HTR-8/SVneo (cell line): ENCODE measurements around the gene ANAPC2.

Experiments used
- DNase-seq: peaks from one replicate; pipeline ENCODE4 v3.0.0; 2011; ENCODE audit warnings: low spot score, mixed read lengths; ENCODE audit not compliant: insufficient read length
- FAIRE-seq: peaks from 2 replicates; lab custom pipeline; 2011; peaks lifted over from hg19 to GRCh38; lab: Jason Lieb, UNC

The ANAPC2 gene, protein sequence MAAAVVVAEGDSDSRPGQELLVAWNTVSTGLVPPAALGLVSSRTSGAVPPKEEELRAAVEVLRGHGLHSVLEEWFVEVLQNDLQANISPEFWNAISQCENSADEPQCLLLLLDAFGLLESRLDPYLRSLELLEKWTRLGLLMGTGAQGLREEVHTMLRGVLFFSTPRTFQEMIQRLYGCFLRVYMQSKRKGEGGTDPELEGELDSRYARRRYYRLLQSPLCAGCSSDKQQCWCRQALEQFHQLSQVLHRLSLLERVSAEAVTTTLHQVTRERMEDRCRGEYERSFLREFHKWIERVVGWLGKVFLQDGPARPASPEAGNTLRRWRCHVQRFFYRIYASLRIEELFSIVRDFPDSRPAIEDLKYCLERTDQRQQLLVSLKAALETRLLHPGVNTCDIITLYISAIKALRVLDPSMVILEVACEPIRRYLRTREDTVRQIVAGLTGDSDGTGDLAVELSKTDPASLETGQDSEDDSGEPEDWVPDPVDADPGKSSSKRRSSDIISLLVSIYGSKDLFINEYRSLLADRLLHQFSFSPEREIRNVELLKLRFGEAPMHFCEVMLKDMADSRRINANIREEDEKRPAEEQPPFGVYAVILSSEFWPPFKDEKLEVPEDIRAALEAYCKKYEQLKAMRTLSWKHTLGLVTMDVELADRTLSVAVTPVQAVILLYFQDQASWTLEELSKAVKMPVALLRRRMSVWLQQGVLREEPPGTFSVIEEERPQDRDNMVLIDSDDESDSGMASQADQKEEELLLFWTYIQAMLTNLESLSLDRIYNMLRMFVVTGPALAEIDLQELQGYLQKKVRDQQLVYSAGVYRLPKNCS

DNA sequence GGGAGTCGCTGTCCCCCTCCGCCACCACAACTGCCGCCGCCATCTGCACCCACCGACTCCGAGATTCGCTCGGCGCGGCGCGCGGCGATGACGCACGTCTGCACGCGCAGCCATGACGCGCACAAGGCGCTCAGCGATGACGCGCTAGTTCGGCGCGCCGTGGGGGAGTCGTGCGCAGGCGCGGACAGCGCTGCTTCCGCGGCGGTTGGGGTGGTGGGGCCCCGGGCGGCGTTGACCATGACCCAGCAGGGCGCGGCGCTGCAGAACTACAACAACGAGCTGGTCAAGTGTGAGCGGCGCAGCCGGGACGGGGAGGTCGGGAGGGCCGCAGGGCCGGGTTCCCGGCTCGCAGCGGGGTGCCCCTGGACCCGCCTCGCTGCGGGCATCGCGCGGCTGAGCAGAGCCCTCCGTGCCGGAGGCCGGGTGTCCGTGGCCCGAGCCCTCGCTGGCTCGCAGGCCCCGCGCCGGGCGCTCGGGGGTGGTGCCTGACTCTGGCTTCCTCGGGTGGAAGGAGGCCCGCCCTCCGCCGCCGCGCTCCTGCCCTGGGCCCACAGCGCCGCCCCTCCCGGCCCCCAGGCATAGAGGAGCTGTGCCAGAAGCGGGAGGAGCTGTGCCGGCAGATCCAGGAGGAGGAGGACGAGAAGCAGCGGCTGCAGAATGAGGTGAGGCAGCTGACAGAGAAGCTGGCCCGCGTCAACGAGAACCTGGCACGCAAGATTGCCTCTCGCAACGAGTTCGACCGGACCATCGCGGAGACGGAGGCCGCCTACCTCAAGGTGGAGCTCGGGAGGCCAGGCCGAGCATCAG lies at the start of gene ANAPC2, which contains the start of gene SSNA1:
Gene ANAPC2, minus strand, starts transcription at position 71 of the 807 bp plus-strand sequence. Its CDS starts 28 bp downstream, at position 43.
Gene SSNA1, plus strand, starts transcription at position 187 of the 807 bp plus-strand sequence. Its CDS starts 51 bp downstream, at position 238.
- FAIRE-seq, result peak; percentile 97
- DNase-seq, result peak; percentile 86

DNA sequence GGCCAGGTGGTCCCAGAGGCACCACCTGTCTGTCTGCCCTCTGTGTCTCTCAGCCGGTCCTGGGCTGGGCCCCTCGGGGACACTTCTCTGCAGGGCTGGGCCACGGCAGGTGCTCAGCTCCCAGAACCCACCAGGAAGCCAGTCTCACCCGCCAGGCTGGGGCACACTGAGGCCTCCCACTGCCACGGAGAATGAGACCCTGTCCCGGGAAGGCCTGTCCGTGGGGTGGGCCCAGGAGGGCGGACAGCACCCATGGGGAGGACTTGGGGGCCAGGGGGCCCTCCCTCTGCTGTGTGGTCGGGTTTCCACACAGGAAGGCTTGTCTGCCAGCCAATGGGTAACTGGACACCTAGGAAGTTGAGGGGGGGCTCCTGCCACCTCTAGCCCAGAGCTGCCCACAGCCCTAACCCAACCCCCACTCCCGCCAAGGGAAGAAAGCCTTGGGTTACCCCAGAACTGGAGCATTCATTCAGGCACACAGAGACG lies 48.6 kb upstream of the ANAPC2 start:
- FAIRE-seq (no peak), DNase-seq (no peak)

DNA sequence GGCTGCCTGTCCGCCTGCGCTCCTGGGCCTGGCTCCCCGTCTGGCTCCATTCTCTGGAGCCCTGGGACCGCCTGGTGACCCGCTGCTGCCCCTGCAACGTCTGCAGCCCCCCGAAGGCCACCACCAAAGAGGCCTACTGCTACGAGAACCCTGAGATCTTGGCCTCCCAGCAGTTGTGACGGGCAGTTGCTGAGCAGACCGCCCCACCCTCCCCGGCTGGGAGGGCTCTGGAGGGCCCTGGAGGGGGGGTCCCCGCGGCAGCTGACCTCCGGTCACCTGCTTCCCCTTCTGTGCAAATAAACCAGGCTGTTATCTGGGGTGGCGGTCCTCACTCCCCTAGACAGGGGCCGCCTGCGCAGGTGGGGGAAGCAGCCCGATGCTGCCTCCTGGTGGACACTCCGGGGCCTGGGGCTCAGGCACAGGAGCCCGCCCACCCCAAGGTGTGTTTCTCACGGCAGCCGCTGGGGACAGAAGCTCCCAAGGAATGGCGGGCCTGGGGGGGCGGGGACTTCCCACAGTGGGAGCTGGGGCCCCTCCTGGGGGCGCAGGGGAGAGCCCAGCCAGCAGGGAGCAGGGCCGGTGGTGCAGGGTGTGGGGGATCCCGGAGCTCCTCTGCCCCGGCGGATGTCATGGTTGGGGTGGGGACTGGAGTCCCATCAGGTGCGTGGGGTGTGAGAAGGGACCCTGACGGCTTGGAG lies 48.0 kb upstream of the ANAPC2 start:
- FAIRE-seq (no peak), DNase-seq (peak; percentile 79)

DNA sequence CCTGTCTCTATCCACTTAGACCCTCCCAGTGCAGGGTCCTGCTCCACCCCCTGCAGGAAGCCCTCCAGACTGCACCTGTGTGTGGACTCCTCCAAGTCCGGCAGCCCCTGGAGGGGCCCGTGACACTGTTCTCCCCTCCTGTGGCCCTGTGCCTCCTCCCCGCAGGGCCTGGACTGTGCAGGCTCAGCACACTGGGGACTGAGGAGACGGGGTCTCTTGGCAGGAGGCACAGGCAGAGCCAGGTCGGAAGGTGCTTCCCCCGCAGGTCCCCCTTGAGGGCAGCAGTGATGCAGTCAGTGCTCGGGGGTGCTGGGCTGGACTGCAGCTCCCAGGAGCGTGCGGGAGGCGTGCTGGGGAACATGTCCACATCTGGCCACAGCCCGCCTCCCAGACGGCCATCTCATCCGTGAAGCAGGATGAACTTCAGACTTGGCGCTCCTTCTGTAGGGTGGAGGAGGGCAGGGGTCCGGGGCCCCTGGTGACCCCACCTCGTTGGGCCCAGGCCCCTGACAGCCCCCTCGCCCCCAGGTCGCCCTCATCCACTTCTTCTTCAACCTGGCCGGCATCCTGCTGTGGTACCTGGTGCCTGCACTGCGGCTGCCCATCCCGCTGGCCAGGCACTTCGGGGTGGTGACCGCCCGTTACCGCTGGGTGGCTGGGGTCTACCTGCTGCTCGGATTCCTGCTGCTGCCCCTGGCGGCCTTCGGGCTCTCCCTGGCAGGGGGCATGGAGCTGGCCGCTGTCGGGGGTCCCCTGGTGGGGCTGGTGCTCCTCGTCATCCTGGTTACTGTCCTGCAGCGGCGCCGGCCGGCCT lies 47.3 kb upstream of the ANAPC2 start:
- FAIRE-seq (no peak), DNase-seq (no peak)

DNA sequence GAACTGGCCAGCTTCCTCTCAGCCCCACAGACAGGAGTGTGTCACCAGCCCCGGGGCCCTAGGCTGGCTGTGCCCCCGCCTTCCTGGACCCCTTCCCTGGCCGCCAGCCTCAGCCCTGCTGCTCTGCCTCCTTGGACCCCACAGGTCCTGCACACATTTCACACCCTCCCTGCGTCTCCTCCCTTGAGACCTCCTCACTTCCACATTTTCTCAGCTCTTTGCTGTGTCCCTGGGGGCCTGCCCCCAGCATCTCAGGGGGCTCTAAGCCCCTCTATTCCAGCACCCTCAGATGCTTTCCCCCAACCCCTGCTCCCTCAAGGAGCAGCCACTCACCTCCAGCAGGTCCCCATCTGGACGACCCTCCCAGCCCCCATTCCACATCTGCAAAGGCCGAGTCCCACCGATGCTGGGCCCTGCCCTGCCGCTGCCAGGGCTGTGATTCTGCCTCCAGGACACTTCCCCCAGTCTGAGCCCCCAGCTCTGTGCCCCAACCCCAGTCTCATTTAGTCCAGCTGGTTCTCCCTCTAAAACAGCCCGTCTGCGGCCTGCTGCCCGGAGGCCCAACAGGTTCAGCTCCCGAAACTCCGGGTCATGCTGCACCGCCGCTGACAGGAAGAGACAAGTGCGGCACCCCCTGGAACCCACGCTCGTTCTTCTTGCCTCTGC lies 46.5 kb upstream of the ANAPC2 start:
- no peak for DNase-seq
- FAIRE-seq, result no peak

DNA sequence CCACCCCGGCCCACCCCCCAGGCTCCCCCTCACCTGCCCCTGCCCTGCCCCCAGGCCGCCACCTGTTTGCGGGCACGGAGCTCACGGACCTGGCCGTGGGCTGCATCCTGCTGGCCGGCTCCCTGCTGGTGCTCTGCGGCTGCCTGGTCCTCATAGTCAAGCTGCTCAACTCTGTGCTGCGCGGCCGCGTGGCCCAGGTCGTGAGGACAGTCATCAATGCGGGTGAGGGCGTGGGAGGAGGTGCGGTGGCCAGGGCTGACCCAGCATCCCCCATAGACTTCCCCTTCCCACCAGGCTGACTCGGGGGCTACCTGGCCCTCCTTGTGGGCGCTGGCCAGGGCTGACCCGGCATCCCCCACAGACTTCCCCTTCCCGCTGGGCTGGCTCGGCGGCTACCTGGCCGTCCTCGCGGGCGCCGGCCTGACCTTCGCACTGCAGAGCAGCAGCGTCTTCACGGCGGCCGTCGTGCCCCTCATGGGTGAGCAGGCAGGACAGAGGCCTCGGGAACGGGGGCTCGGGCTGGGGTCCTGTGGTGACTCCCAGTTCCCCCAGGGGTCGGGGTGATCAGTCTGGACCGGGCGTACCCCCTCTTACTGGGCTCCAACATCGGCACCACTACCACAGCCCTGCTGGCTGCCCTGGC lies 45.8 kb upstream of the ANAPC2 start:
- FAIRE-seq, result no peak
- no peak for DNase-seq

DNA sequence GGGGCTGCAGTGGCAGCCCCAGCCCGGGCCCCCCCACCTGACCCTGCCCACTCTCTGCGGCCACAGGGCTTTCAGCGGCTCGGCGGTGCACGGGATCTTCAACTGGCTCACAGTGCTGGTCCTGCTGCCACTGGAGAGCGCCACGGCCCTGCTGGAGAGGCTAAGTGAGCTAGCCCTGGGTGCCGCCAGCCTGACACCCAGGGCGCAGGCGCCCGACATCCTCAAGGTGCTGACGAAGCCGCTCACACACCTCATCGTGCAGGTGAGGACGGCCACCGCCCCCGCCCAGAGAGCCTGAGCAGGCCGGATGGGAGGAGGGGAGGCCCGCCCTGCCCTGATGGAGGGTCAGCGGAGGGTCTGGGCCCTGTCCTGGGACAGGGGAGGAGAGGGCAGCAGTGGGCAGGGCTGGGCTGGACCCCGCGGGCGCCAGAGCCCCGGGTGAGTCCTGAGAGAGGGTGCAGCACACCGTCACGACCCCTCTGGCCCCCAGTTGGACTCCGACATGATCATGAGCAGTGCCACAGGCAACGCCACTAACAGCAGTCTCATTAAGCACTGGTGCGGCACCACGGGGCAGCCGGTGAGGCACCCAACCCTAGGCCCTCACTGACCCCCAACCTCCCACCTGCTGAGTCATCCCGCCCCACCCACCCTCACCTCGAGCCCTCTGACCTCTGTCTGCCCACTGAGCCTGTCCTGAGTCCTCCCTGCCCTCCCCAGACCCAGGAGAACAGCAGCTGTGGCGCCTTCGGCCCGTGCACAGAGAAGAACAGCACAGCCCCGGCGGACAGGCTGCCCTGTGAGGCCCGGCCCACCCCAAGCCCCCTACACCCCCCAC lies 45.0 kb upstream of the ANAPC2 start:
- DNase-seq (no peak), FAIRE-seq (no peak)

DNA sequence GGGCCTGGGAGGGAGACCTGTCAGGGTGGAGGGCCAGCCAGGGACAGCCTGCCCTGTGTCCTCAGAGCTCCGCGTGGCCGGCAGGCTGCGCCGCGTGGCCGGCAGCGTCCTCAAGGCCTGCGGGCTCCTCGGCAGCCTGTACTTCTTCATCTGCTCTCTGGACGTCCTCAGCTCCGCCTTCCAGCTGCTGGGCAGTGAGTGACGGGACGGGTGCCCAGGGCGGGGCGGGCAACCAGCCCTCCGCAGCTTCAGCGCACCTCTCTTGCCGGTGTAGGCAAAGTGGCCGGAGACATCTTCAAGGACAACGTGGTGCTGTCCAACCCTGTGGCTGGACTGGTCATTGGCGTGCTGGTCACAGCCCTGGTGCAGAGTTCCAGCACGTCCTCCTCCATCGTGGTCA lies 44.1 kb upstream of the ANAPC2 start:
- FAIRE-seq (no peak), DNase-seq (no peak)

DNA sequence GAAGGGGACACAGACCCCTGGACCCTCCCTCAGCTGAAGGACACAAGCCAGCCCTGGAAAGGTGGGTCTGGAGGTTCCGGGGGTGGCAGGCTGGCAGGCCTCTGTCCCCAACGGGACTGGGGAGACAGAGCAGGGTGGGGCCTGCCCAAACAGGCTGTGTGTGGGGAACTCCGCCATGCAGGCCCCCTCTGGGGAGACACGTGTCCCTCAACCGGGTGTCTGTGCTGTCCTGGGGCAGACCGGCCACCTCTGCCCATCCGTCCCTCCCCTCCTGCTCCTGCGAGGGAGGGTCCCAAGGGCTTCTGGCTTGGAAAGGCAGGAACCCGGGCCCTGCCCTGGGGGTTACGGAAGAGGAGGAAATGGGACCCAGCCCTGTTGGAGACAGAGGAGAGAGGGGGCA lies 43.7 kb upstream of the ANAPC2 start:
- FAIRE-seq, result no peak
- no peak for DNase-seq

DNA sequence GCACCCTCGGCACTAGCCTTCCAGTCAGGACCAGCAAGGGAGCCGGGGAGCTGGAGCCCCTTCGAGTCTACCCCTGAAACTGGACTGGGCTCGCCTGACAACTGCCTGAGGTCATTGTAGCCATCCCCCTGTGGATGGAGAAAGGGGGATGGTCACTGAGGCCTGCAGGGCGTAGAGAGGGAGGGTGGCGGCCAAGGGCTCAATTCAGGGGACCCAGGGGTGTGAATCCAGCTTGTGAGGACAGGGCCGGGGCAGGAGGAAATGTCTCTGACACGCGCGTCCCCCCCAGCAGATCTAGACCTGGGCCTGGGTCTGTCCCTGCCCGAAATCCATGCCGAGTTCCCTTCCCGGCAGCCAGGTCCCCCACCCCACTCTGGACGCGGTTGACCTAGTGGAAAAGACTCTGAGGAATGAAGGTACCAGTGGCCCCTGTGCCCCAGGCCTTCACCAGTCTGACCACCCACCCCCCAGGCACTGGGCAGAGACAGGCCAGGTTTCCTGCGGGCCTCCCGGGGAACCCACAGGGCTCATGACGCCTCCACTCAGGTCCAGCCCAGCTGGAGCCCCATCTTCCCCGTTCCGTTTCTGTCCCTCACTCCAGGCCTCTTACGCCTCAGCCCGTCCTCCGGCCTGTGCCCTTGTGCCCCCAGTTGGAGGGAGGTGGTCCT lies 43.1 kb upstream of the ANAPC2 start:
- FAIRE-seq, result no peak
- no peak for DNase-seq

DNA sequence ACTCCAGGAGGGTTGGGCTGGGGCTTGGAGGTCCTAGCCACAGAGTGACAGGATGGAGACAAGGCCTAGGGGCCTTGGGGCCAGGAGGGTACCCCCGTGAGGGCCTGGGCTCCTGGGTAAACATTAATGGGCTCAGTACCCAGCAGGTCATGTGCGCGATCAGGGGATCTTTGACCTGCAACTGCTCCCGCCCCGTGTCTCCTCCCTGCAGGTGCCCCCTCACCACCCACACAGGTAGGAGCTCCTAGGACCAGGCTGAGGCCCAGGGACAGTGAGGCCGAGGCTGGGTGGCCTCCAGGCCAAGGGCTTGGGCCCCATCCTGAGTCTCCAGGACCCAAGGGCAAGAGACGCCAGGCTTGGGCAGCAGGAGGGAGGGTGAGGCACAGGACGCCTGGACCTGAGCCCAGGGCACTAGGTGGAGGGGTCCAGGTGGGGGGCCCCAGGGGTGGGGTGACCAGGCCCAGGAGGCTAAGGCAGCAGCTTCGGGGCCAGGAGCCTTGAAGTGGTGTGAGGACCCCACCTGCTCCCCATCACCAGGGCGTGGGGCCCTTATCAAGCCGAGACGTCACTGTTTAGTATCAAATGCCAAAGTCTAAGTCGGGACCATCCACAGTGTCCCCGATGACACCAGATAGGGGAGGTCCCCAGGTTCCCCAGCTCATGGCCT lies 42.5 kb upstream of the ANAPC2 start, which contains the start of gene SLC34A3:
Gene SLC34A3, plus strand, starts transcription at position 197 of the 667 bp plus-strand sequence. CDS start 802 bp downstream, outside the sequence.
- FAIRE-seq (no peak), DNase-seq (no peak)

DNA sequence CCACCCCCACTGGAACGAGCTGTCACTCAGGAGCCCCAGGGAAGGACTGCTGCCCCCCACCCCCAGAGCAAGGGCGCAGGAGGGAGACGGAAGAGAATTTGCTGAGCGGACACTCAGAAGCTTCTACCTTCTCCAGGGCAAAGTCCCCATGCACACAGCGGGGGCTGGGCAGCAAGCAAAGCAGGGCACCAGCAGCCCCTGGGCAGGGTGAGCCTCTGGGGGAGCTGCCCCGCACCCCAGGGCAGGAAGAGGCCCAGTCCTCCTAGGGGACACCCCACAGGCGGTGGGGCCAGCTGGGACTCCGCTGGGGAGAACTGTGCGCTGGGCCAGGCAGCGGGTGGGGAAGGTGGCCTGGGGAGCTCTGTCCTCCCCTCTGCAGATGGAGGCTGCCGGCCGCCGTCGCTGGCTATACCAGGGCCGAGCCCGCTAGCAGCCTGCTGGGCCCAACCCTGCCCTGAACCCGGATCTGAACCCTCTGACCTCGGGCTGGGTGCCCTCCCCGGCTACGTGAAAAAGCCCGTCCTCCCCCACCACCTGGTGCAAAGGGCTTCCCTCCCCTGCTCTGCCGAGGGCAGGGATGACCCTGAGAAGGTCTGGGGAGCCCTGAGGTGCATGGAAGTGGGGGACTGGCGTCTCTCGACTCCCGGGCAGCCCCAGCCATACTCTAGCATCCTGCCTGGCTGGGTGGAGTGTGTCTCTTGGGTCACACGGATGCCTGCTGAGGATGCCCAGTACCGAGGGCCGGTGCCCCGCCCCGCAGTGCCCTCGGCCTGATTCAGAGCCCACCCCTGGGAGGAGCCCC lies 41.7 kb upstream of the ANAPC2 start:
- no peak for FAIRE-seq
- no peak for DNase-seq

DNA sequence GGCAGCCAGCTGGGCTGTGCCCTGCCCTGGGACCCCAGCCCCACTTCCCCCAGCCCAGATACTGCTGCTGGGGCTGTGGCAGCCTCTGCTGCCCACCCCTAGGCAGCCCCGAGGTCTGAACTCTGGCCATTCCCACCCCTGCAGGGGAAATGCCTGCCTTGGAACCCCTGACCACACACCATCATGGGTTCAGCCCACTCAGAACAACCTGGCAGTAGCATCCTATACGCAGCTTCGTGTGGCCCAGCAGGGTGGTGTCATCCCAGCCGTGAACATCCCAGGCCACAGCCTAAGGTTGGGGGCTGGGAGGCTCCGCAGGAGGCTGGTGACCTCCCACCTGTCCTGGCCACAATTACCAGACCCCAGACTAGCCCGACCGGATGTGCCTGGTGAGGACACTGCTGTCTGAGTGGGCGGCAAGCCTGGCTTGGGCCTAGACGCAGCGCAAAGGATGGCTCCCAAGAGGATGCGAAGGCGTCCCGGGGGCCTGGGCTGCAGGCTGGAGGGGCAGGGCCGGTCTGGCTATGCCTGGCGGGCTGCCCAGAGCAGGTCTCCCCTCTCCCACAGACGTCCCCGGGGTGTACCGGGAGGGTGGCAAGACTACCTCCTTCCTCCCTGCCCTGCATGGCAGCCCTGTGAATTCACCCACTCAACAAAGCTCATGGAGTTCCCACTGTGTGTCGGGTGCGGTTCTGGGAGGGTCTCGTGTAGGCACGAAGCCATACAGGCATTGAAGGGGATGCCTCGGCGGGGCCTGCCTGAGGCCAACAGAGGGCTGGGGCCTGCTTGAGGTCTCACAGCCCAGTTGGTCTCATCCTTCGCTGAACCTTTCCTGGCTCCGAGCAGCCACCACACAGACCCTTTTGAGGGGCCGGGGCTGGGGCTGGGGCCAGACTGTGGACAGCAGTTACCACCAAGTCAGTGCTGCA lies 40.9 kb upstream of the ANAPC2 start:
- DNase-seq, result no peak
- no peak for FAIRE-seq

DNA sequence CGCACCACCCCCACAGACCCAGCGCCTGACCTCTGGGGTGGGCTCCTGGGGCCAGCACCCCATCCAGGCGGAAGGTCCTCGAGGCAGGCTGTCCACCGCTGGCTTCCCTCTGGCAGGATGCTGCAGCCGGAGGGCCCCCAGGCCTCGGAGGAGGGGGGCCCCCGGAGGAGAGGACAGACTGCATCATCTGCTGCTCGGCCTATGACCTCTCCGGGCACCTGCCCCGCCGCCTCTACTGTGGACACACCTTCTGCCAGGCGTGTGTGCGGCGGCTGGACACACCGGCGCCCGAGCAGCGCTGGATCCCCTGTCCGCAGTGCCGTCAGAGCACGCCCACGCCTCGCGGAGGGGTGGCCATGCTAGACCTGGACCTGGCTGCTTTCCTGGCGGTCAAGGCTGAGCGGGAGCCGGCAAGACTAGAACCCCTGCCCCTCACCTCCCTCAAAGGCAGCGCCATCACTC lies 40.2 kb upstream of the ANAPC2 start:
- FAIRE-seq, result no peak

More for the DNA sequence above, 40.2 kb upstream of the ANAPC2 start:
- DNase-seq, result no peak
